WTC11 (cell line): ENCODE results near the gene CEP44. TPM values are rescaled to one million over a fixed set of nuclear protein-coding genes. Genes with fewer than 3 reads are reported as not detected.
"Not testable (repeated sequence)": the region's sequence is repeated elsewhere in the genome, so short reads cannot be mapped to it uniquely, and the experiment has no call there.

Experiments used
- ATAC-seq: fragments of 200-7000 bp; cut with Tn5 transposase; 2 replicates; pipeline ENCODE4 v1.10.0; 2021; ENCODE audit warnings: mild to moderate bottlenecking, moderate library complexity
- CTCF ChIA-PET: fragments of 300-600 bp; sonication (Branson Sonifier 250); formaldehyde crosslinking; loops from one replicate; lab custom pipeline; 2021; ENCODE audit warnings: antibody characterized with exemption; lab: Charles Lee
- POLR2A ChIA-PET: fragments of 350-600 bp; sonication (Branson Sonifier 250); formaldehyde crosslinking; loops from one replicate; lab custom pipeline; 2021; ENCODE audit warnings: antibody characterized with exemption; lab: Charles Lee
- DNase-seq: peaks from one replicate; pipeline ENCODE4 v3.0.0; 2021; ENCODE audit warnings: low spot score
- H3K27ac Mint-ChIP-seq: 2 replicates; pipeline ENCODE4 v1.8.0; 2021; ENCODE audit warnings: mixed read lengths
- H3K27me3 Mint-ChIP-seq: 2 replicates; pipeline ENCODE4 v1.8.0; 2021; ENCODE audit warnings: low read depth, mild to moderate bottlenecking, moderate library complexity, mixed read lengths
- H3K36me3 Mint-ChIP-seq: 2 replicates; pipeline ENCODE4 v1.8.0; 2021; ENCODE audit warnings: mixed read lengths
- H3K4me1 Mint-ChIP-seq: 2 replicates; pipeline ENCODE4 v1.8.0; 2022; ENCODE audit warnings: mixed read lengths
- H3K4me3 Mint-ChIP-seq: 2 replicates; pipeline ENCODE4 v1.8.0; 2021; ENCODE audit warnings: mild to moderate bottlenecking, moderate library complexity, mixed read lengths
- H3K9me3 Mint-ChIP-seq: 2 replicates; pipeline ENCODE4 v1.8.0; 2021; ENCODE audit warnings: mixed read lengths
- ARID4B ChIP-seq: sonication (generic); formaldehyde crosslinking; IDR thresholded peaks from 2 replicates; pipeline ENCODE4 v1.8.0; 2023; ENCODE audit warnings: missing genetic modification reagents, mild to moderate bottlenecking, borderline replicate concordance
- ATF2 ChIP-seq: sonication (generic); formaldehyde crosslinking; IDR thresholded peaks from 2 replicates; pipeline ENCODE4 v1.8.1; 2022; ENCODE audit warnings: low read depth, missing genetic modification reagents, borderline replicate concordance
- CREM ChIP-seq: sonication (generic); formaldehyde crosslinking; IDR thresholded peaks from 2 replicates; pipeline ENCODE4 v1.8.1; 2022; ENCODE audit warnings: mild to moderate bottlenecking, missing genetic modification reagents, moderate library complexity
- ERG ChIP-seq: fragments of 250-450 bp; sonication (Bioruptor Pico); IDR thresholded peaks from 2 replicates; pipeline ENCODE4 v1.8.0; 2021; ENCODE audit warnings: mild to moderate bottlenecking
- GTF2I ChIP-seq: fragments of 250-450 bp; sonication (Bioruptor Pico); conservative IDR thresholded peaks from 2 replicates; pipeline ENCODE4 v1.4.0; 2021; ENCODE audit warnings: mild to moderate bottlenecking
- MLX ChIP-seq: sonication (generic); formaldehyde crosslinking; IDR thresholded peaks from 2 replicates; pipeline ENCODE4 v1.8.1; 2023; ENCODE audit warnings: mild to moderate bottlenecking, missing genetic modification reagents, moderate library complexity
- NR1H2 ChIP-seq: sonication (generic); formaldehyde crosslinking; IDR thresholded peaks from 2 replicates; pipeline ENCODE4 v1.9.0; 2021; ENCODE audit warnings: mild to moderate bottlenecking, moderate library complexity, missing genetic modification reagents
- NR3C1 ChIP-seq: sonication (generic); formaldehyde crosslinking; conservative IDR thresholded peaks from 2 replicates; pipeline ENCODE4 v1.8.1; 2023; ENCODE audit warnings: low read depth, mild to moderate bottlenecking, missing genetic modification reagents
- USF2 ChIP-seq: sonication (generic); formaldehyde crosslinking; IDR thresholded peaks from 2 replicates; pipeline ENCODE4 v1.8.1; 2023; ENCODE audit warnings: mild to moderate bottlenecking, missing genetic modification reagents, moderate library complexity
- ZNF263 ChIP-seq: sonication (generic); formaldehyde crosslinking; IDR thresholded peaks from 2 replicates; pipeline ENCODE4 v1.8.1; 2022; ENCODE audit warnings: low read depth, mild to moderate bottlenecking, moderate library complexity, missing genetic modification reagents
- ZNF317 ChIP-seq: sonication (generic); formaldehyde crosslinking; IDR thresholded peaks from 2 replicates; pipeline ENCODE4 v1.8.1; 2023; ENCODE audit warnings: low read depth, mild to moderate bottlenecking, moderate library complexity, missing genetic modification reagents, borderline replicate concordance
- ZNF416 ChIP-seq: fragments of 250-450 bp; sonication (Bioruptor Pico); IDR thresholded peaks from 2 replicates; pipeline ENCODE4 v1.9.0; 2021; ENCODE audit warnings: mild to moderate bottlenecking, inconsistent platforms
- total RNA-seq: library from RNA; stranded (reverse); gene quantifications from 3 replicates; pipeline ENCODE4 v1.2.3, GENCODE V29; 2021

CEP44 gene
- total RNA-seq, 1 experiment from 2014 or later: 17.9 TPM

GRCh38 chr4:174358410-174358809 lies 74.7 kb downstream of the CEP44 start:
- Mint-ChIP-seq H3K36me3 (peaks cover 2% of the 10 kb centered on the region), H3K27ac (no peak overlapping the region)
- POLR2A ChIA-PET: no interaction called here

GRCh38 chr4:174358829-174359228 lies 75.1 kb downstream of the CEP44 start:
- peaks cover 30% of the 10 kb centered on the region for H3K9me3 Mint-ChIP-seq
- H3K27ac Mint-ChIP-seq: no peak overlapping the region
- no peak for TF ChIP-seq ATF2
- TF ChIP-seq ZNF263 (CRISPR knock-in tag): no peak
- POLR2A ChIA-PET: no interaction called here
- DNase-seq: no peak
- ATAC-seq: no peak
- CTCF ChIA-PET: no interaction called here
- H3K27me3 Mint-ChIP-seq: no peaks in the 10 kb centered on the region
- H3K36me3 Mint-ChIP-seq: peaks cover 2% of the 10 kb centered on the region
- no peaks in the 10 kb centered on the region for H3K4me1 Mint-ChIP-seq
- H3K4me3 Mint-ChIP-seq: no peak overlapping the region

More at GRCh38 chr4:174358410-174358809, 74.7 kb downstream of the CEP44 start:
- ATAC-seq (no peak), DNase-seq (no peak)
- H3K4me3 Mint-ChIP-seq: no peak overlapping the region
- no peaks in the 10 kb centered on the region for H3K4me1 Mint-ChIP-seq
- peaks cover 27% of the 10 kb centered on the region for H3K9me3 Mint-ChIP-seq
- TF ChIP-seq MLX (CRISPR knock-in tag) (no peak), NR3C1 (no peak), ZNF416 (CRISPR knock-in tag) (no peak), GTF2I (CRISPR knock-in tag) (no peak), CREM (CRISPR knock-in tag) (no peak), ARID4B (CRISPR knock-in tag) (no peak), NR1H2 (CRISPR knock-in tag) (no peak), ERG (no peak), USF2 (CRISPR knock-in tag) (no peak)
- CTCF ChIA-PET: no interaction called here
- H3K27me3 Mint-ChIP-seq: no peaks in the 10 kb centered on the region

- ChIA-PET CTCF (no interaction called here), POLR2A (no interaction called here)
- no peak for TF ChIP-seq ZNF317 (CRISPR knock-in tag)
- peaks cover 16% of the 10 kb centered on the region for H3K36me3 Mint-ChIP-seq
- H3K4me3 Mint-ChIP-seq: no peak overlapping the region
- peaks cover 47% of the 10 kb centered on the region for H3K9me3 Mint-ChIP-seq
- no peak for DNase-seq
- ATAC-seq: no peak
- H3K27ac Mint-ChIP-seq: no peak overlapping the region
- H3K4me1 Mint-ChIP-seq: peaks cover 8% of the 10 kb centered on the region
- no peaks in the 10 kb centered on the region for H3K27me3 Mint-ChIP-seq
Measured at GRCh38 chr4:174362340-174362739, 78.6 kb downstream of the CEP44 start.

GRCh38 chr4:174363782-174364181 lies 80.1 kb downstream of the CEP44 start:
- H3K27ac Mint-ChIP-seq, H3K27me3 Mint-ChIP-seq, H3K4me3 Mint-ChIP-seq, ATAC-seq, POLR2A ChIA-PET, H3K4me1 Mint-ChIP-seq, DNase-seq: not testable (repeated sequence)
- Mint-ChIP-seq H3K36me3 (peaks cover 27% of the 10 kb centered on the region), H3K9me3 (peaks cover 56% of the 10 kb centered on the region)
- CTCF ChIA-PET: interaction anchor here (0.7 to 1.0 kb wide), 2 partner anchors 32 to 269 kb away, joined by 3 to 4 read pairs; no protein-coding TSS in a partner anchor
